ENCODE data around the gene MAP4. TPM values are rescaled to one million over a fixed set of nuclear protein-coding genes. Genes with fewer than 3 reads are reported as not detected.

The MAP4 gene
- total and polyA plus RNA-seq, 2 experiments from 2014 or later = 121 to 235 TPM

- H3K36me3 ChIP-seq (ENCODE audit: low read depth) = peaks cover 49% of the 10 kb centered on the region
Observed at GRCh38 chr3:47910777-47911440, 105.3 kb downstream of the MAP4 start.

GRCh38 chr3:47910233-47910632 lies 106.0 kb downstream of the MAP4 start:
- TF ChIP-seq EZH2 (IDR thresholded peaks at IDR 0.05; ENCODE audit: insufficient read depth, poor library complexity, severe bottlenecking) = no peak
- TF ChIP-seq EZH2phosphoT487 (IDR thresholded peaks at IDR 0.05; ENCODE audit: insufficient read depth, low read depth) = no peak
- no peak overlapping the region for H3K9ac ChIP-seq
- in situ Hi-C loops (cut with MboI) = no loop called here
- no peaks in the 10 kb centered on the region for H3K9me3 ChIP-seq (ENCODE audit: low read depth)
- peaks cover 24% of the 10 kb centered on the region for H3K4me1 ChIP-seq (ENCODE audit: insufficient read depth)
- DNase-seq = no peak
- H3K4me2 ChIP-seq (ENCODE audit: unreplicated experiment) = peak overlapping the region; percentile 61
- H3K79me2 ChIP-seq (ENCODE audit: insufficient read depth) = peaks cover 69% of the 10 kb centered on the region
- H3K4me3 ChIP-seq = no peak overlapping the region
- H3K9me2 ChIP-seq (ENCODE audit: insufficient read depth) = no peaks in the 10 kb centered on the region
- H3K27ac ChIP-seq = peak overlapping the region; percentile 71
- peaks cover 46% of the 10 kb centered on the region for H3K36me3 ChIP-seq (ENCODE audit: low read depth)
- H4K20me1 ChIP-seq (ENCODE audit: insufficient read depth) = peaks cover 9% of the 10 kb centered on the region; the same call in 1 of the 2 replicates
- no peaks in the 10 kb centered on the region for H3K27me3 ChIP-seq (replicated peaks; ENCODE audit: insufficient read depth)
- WGBS, 2 experiments (ENCODE audit: low coverage in 1 of 2, low lambda C conversion rate in 2 of 2, missing lambda C conversion rate in 2 of 2) = 91 to 95% methylated on average over 1 of the region's 1 CpG
- H2AFZ ChIP-seq = no peak overlapping the region
- H3F3A ChIP-seq (ENCODE audit: insufficient read depth) = peaks cover 55% of the 10 kb centered on the region

More at GRCh38 chr3:47910777-47911440, 105.3 kb downstream of the MAP4 start:
- no peaks in the 10 kb centered on the region for H3K27me3 ChIP-seq (replicated peaks; ENCODE audit: insufficient read depth)
- H3K27ac ChIP-seq = peak overlapping the region; percentile 71
- 24 to 25% methylated on average over 4 of the region's 4 CpGs for WGBS, 2 experiments (ENCODE audit: low coverage in 1 of 2, low lambda C conversion rate in 2 of 2, missing lambda C conversion rate in 2 of 2)
- no peak overlapping the region for H3K4me3 ChIP-seq
- DNase-seq = peak; percentile 96
- peak overlapping the region; percentile 28; the same call in 1 of the 2 replicates for H3K9ac ChIP-seq
- in situ Hi-C loops (cut with MboI) = no loop called here
- H3F3A ChIP-seq (ENCODE audit: insufficient read depth) = peaks cover 55% of the 10 kb centered on the region
- H3K9me2 ChIP-seq (ENCODE audit: insufficient read depth) = no peaks in the 10 kb centered on the region
- TF ChIP-seq EZH2phosphoT487 (IDR thresholded peaks at IDR 0.05; ENCODE audit: insufficient read depth, low read depth) = no peak
- TF ChIP-seq EZH2 (IDR thresholded peaks at IDR 0.05; ENCODE audit: insufficient read depth, poor library complexity, severe bottlenecking) = no peak
- no peaks in the 10 kb centered on the region for H3K9me3 ChIP-seq (ENCODE audit: low read depth)
- peaks cover 9% of the 10 kb centered on the region; the same call in 1 of the 2 replicates for H4K20me1 ChIP-seq (ENCODE audit: insufficient read depth)
- no peak overlapping the region for H2AFZ ChIP-seq
- H3K4me1 ChIP-seq (ENCODE audit: insufficient read depth) = peaks cover 24% of the 10 kb centered on the region
- peak overlapping the region; percentile 61 for H3K4me2 ChIP-seq (ENCODE audit: unreplicated experiment)
- H3K79me2 ChIP-seq (ENCODE audit: insufficient read depth) = peaks cover 69% of the 10 kb centered on the region

- Histone ChIP-seq H3K27me3 (replicated peaks; ENCODE audit: insufficient read depth) (no peaks in the 10 kb centered on the region), H4K20me1 (ENCODE audit: insufficient read depth) (peaks cover 9% of the 10 kb centered on the region; the same call in 1 of the 2 replicates), H3K36me3 (ENCODE audit: low read depth) (peaks cover 41% of the 10 kb centered on the region), H2AFZ (no peak overlapping the region), H3K9ac (no peak overlapping the region), H3K4me2 (ENCODE audit: unreplicated experiment) (no peak overlapping the region), H3K9me3 (ENCODE audit: low read depth) (no peaks in the 10 kb centered on the region), H3K9me2 (ENCODE audit: insufficient read depth) (no peaks in the 10 kb centered on the region), H3K79me2 (ENCODE audit: insufficient read depth) (peaks cover 70% of the 10 kb centered on the region), H3K4me3 (no peak overlapping the region), H3K4me1 (ENCODE audit: insufficient read depth) (peaks cover 24% of the 10 kb centered on the region), H3K27ac (no peak overlapping the region), H3F3A (ENCODE audit: insufficient read depth) (peaks cover 55% of the 10 kb centered on the region)
- WGBS, 2 experiments (ENCODE audit: low coverage in 1 of 2, low lambda C conversion rate in 2 of 2, missing lambda C conversion rate in 2 of 2) = 96 to 98% methylated on average over 2 of the region's 2 CpGs
- no peak for TF ChIP-seq EZH2 (IDR thresholded peaks at IDR 0.05; ENCODE audit: insufficient read depth, poor library complexity, severe bottlenecking)
- no peak for DNase-seq
- in situ Hi-C loops (cut with MboI) = no loop called here
Observed at GRCh38 chr3:47909607-47910006, 106.6 kb downstream of the MAP4 start.

- Histone ChIP-seq H3K36me3 (ENCODE audit: low read depth) (peaks cover 33% of the 10 kb centered on the region), H4K20me1 (ENCODE audit: insufficient read depth) (peaks cover 9% of the 10 kb centered on the region; the same call in 1 of the 2 replicates), H3K9me3 (ENCODE audit: low read depth) (no peaks in the 10 kb centered on the region)
Observed at GRCh38 chr3:47908744-47909143, 107.5 kb downstream of the MAP4 start.

More at GRCh38 chr3:47908744-47909143, 107.5 kb downstream of the MAP4 start:
- H3K4me2 ChIP-seq (ENCODE audit: unreplicated experiment) = no peak overlapping the region
- H3K4me1 ChIP-seq (ENCODE audit: insufficient read depth) = peaks cover 24% of the 10 kb centered on the region
- H3K9me2 ChIP-seq (ENCODE audit: insufficient read depth) = no peaks in the 10 kb centered on the region
- 89 to 92% methylated on average over 4 of the region's 4 CpGs for WGBS, 2 experiments (ENCODE audit: low coverage in 1 of 2, low lambda C conversion rate in 2 of 2, missing lambda C conversion rate in 2 of 2)
- TF ChIP-seq EZH2 (IDR thresholded peaks at IDR 0.05; ENCODE audit: insufficient read depth, poor library complexity, severe bottlenecking) = no peak
- no peak for TF ChIP-seq EZH2phosphoT487 (IDR thresholded peaks at IDR 0.05; ENCODE audit: insufficient read depth, low read depth)
- DNase-seq = peak; percentile 14
- H3K79me2 ChIP-seq (ENCODE audit: insufficient read depth) = peaks cover 68% of the 10 kb centered on the region
- H3K27ac ChIP-seq = no peak overlapping the region
- no peaks in the 10 kb centered on the region for H3K27me3 ChIP-seq (replicated peaks; ENCODE audit: insufficient read depth)
- in situ Hi-C loops (cut with MboI) = no loop called here
- H3F3A ChIP-seq (ENCODE audit: insufficient read depth) = peaks cover 50% of the 10 kb centered on the region
- H2AFZ ChIP-seq = no peak overlapping the region
- H3K9ac ChIP-seq = no peak overlapping the region
- no peak overlapping the region for H3K4me3 ChIP-seq

Measured in GM23248 (cell line).